PC-3 (cell line): ENCODE data around the gene CCDC200. TPM values are rescaled to one million over a fixed set of nuclear protein-coding genes. Genes with fewer than 3 reads are reported as not detected.

Experiments
- ATAC-seq: fragments of 200-7000 bp; cut with Tn5 transposase; 2 replicates; pipeline ENCODE4 v1.9.1; 2020; ENCODE audit warnings: mild to moderate bottlenecking, moderate library complexity
- BruUV-seq: library from RNA; stranded (reverse); fragments of 400-500 nt; replicated peaks from 2 replicates; lab custom pipeline; 2021; lab: Mats Ljungman, UMichigan
- CTCF ChIA-PET: fragments of 300-600 bp; sonication (Branson Sonifier 250); formaldehyde crosslinking; loops from one replicate; lab custom pipeline; 2022; ENCODE audit warnings: antibody characterized with exemption; lab: Charles Lee
- POLR2A ChIA-PET: fragments of 300-600 bp; sonication (Branson Sonifier 250); formaldehyde crosslinking; loops from one replicate; lab custom pipeline; 2022; ENCODE audit warnings: antibody characterized with exemption; ENCODE audit not compliant: unreplicated experiment; lab: Charles Lee
- DNase-seq: peaks from one replicate; pipeline ENCODE4 v3.0.0-alpha.2; 2015
- H2AFZ ChIP-seq: fragments of 300-600 bp; sonication (generic); 2 replicates; pipeline ENCODE4 v1.6.0; 2016; ENCODE audit warnings: antibody characterized with exemption, low read length
- H3F3A ChIP-seq: fragments of 300-600 bp; sonication (generic); one replicate; pipeline ENCODE4 v1.6.0; 2017; ENCODE audit warnings: antibody characterized with exemption, low read length, control low read depth, mild to moderate bottlenecking; ENCODE audit not compliant: unreplicated experiment
- H3K27ac ChIP-seq: fragments of 300-600 bp; sonication (generic); 2 replicates; pipeline ENCODE4 v1.5.1; 2016; ENCODE audit warnings: mild to moderate bottlenecking, low read length
- H3K27me3 ChIP-seq: fragments of 300-600 bp; sonication (generic); 2 replicates; pipeline ENCODE4 v1.6.1; 2016; ENCODE audit warnings: low read length, mixed read lengths
- H3K36me3 ChIP-seq: fragments of 300-600 bp; sonication (generic); 2 replicates; pipeline ENCODE4 v1.6.1; 2016; ENCODE audit warnings: low read depth, mixed run types, low read length, mixed read lengths
- H3K4me1 ChIP-seq: fragments of 300-600 bp; sonication (generic); 2 replicates; pipeline ENCODE4 v1.5.1; 2016; ENCODE audit warnings: low read length; ENCODE audit not compliant: insufficient read depth
- H3K4me2 ChIP-seq: fragments of 300-600 bp; sonication (generic); 2 replicates; pipeline ENCODE4 v1.6.0; 2016; ENCODE audit warnings: low read length
- H3K4me3 ChIP-seq: fragments of 300-600 bp; sonication (generic); 2 replicates; pipeline ENCODE4 v1.5.1; 2016; ENCODE audit warnings: mild to moderate bottlenecking, low read length, mixed read lengths
- H3K79me2 ChIP-seq: fragments of 300-600 bp; sonication (generic); 2 replicates; pipeline ENCODE4 v1.6.1; 2017; ENCODE audit warnings: low read length, mixed read lengths
- H3K9ac ChIP-seq: fragments of 300-600 bp; sonication (generic); 2 replicates; pipeline ENCODE4 v1.6.0; 2016; ENCODE audit warnings: mild to moderate bottlenecking, low read length
- H3K9me2 ChIP-seq: fragments of 300-600 bp; sonication (generic); replicated peaks from 2 replicates; pipeline ENCODE4 v1.6.1; 2016; ENCODE audit warnings: mixed run types, low read length, mixed read lengths
- H3K9me3 ChIP-seq: fragments of 300-600 bp; sonication (generic); 2 replicates; pipeline ENCODE4 v1.6.1; 2016; ENCODE audit warnings: low read length, mixed read lengths
- H4K20me1 ChIP-seq: fragments of 300-600 bp; sonication (generic); 2 replicates; pipeline ENCODE4 v1.6.1; 2016; ENCODE audit warnings: low read length, mixed read lengths
- EZH2 ChIP-seq: fragments of 300-600 bp; sonication (generic); IDR thresholded peaks from one replicate; pipeline ENCODE4 v1.6.1; 2017; ENCODE audit warnings: antibody characterized with exemption, mild to moderate bottlenecking, low read length; ENCODE audit not compliant: unreplicated experiment
- EZH2phosphoT487 ChIP-seq: fragments of 300-600 bp; sonication (generic); IDR thresholded peaks from 2 replicates; pipeline ENCODE4 v1.6.1; 2018; ENCODE audit warnings: mild to moderate bottlenecking, antibody characterized with exemption, low read length, borderline replicate concordance
- intact Hi-C: fragments of 100-400 bp; cut with micrococcal nuclease; formaldehyde crosslinking; loops from 2 replicates; pipeline ENCODE4 v1.9.0; 2023
- total RNA-seq: library from RNA; depleted of rRNA; stranded (reverse); fragments of >200 nt; gene quantifications from 2 replicates; pipeline ENCODE4 v1.2.3, GENCODE V29; 2014
- TF ChIP-seq, protein P1 (sequence below): fragments of 300-600 bp; sonication (generic); conservative IDR thresholded peaks from 2 replicates; pipeline ENCODE4 v1.5.1; 2017; ENCODE audit warnings: antibody characterized with exemption, low read depth, mild to moderate bottlenecking, low read length

Gene CCDC200
- total RNA-seq, 1 experiment from 2014 or later, result not detected

DNA sequence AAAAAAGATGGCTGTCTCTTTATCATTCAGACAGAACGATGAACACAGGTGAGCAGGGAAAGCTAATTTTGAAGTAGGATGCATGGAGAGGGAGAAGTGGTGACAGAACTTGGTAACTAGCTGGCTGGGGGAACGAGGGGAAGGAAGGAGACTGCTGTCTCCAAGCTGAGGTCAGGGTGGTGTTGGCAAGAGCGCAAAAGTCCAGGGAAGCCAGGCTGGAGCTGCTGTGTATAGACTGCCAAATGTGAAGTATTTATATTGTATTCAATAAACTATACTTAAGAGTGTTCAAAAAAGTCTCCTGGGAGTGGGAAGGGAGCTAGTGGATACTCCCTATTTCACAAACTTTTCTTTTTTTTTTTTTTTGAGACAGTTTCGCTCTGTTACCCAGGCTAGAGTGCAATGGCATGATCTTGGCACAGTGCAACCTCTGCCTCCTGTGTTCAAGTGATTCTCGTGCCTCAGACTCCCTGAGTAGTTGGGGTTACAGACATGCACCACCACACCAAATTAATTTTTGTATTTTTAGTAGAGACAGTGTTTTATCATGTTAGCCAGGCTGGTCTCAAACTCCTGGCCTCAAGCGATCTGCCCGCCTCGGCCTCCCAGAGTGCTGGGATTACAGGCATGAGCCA, 8.6 kb downstream of the CCDC200 start:
- Histone ChIP-seq H3K36me3 (no peaks in the 10 kb centered on the region), H3K9ac (no peak overlapping the region), H3K9me2 (no peaks in the 10 kb centered on the region), H3K4me1 (no peaks in the 10 kb centered on the region), H3K4me3 (no peak overlapping the region), H4K20me1 (no peaks in the 10 kb centered on the region), H3K79me2 (no peaks in the 10 kb centered on the region), H3F3A (no peaks in the 10 kb centered on the region), H3K27me3 (no peaks in the 10 kb centered on the region), H2AFZ (no peak overlapping the region), H3K9me3 (no peaks in the 10 kb centered on the region), H3K4me2 (no peak overlapping the region), H3K27ac (no peak overlapping the region)
- no TSS peak for BruUV-seq
- TF ChIP-seq, protein P1, sequence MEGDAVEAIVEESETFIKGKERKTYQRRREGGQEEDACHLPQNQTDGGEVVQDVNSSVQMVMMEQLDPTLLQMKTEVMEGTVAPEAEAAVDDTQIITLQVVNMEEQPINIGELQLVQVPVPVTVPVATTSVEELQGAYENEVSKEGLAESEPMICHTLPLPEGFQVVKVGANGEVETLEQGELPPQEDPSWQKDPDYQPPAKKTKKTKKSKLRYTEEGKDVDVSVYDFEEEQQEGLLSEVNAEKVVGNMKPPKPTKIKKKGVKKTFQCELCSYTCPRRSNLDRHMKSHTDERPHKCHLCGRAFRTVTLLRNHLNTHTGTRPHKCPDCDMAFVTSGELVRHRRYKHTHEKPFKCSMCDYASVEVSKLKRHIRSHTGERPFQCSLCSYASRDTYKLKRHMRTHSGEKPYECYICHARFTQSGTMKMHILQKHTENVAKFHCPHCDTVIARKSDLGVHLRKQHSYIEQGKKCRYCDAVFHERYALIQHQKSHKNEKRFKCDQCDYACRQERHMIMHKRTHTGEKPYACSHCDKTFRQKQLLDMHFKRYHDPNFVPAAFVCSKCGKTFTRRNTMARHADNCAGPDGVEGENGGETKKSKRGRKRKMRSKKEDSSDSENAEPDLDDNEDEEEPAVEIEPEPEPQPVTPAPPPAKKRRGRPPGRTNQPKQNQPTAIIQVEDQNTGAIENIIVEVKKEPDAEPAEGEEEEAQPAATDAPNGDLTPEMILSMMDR, result no peak
- no peak for TF ChIP-seq EZH2
- TF ChIP-seq EZH2phosphoT487, result no peak
- no peak for ATAC-seq
- intact Hi-C loops, result no loop called here
- no peak for DNase-seq
- ChIA-PET POLR2A (no interaction called here), CTCF (no interaction called here)

DNA sequence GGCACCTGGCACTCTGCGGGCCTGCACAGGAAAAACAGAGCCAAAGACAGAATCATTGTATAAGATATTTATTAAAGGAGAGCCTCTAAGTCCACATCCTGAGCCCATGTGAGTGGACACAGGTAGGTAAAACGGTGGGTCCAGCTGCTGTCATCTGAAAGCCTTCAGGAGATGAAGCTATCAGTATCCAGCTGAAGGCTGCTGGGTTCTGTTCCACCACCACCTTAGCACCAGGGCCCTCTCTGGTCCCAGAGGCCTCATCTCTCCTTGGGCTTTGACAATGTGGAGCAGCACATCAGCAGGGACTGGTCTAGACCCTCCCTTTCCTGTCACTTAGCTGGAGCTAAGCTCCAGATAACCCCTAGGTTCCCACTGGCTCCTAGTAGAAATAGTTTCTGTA, 9.4 kb downstream of the CCDC200 start:
- intact Hi-C loops, result no loop called here
- H3K9me2 ChIP-seq, result no peaks in the 10 kb centered on the region
- no peak for TF ChIP-seq EZH2phosphoT487
- no peak for TF ChIP-seq EZH2
- H3K4me3 ChIP-seq, result no peak overlapping the region
- no peak for ATAC-seq
- no peak overlapping the region for H3K4me2 ChIP-seq
- H3K27me3 ChIP-seq, result no peaks in the 10 kb centered on the region
- no peak for DNase-seq
- no TSS peak for BruUV-seq
- H3K36me3 ChIP-seq, result no peaks in the 10 kb centered on the region
- H2AFZ ChIP-seq, result no peak overlapping the region
- ChIA-PET POLR2A (no interaction called here), CTCF (no interaction called here)
- H3K9me3 ChIP-seq, result no peaks in the 10 kb centered on the region
- no peaks in the 10 kb centered on the region for H3K4me1 ChIP-seq
- H3K9ac ChIP-seq, result no peak overlapping the region
- no peak overlapping the region for H3K27ac ChIP-seq
- no peaks in the 10 kb centered on the region for H4K20me1 ChIP-seq
- no peaks in the 10 kb centered on the region for H3F3A ChIP-seq
- H3K79me2 ChIP-seq, result no peaks in the 10 kb centered on the region

DNA sequence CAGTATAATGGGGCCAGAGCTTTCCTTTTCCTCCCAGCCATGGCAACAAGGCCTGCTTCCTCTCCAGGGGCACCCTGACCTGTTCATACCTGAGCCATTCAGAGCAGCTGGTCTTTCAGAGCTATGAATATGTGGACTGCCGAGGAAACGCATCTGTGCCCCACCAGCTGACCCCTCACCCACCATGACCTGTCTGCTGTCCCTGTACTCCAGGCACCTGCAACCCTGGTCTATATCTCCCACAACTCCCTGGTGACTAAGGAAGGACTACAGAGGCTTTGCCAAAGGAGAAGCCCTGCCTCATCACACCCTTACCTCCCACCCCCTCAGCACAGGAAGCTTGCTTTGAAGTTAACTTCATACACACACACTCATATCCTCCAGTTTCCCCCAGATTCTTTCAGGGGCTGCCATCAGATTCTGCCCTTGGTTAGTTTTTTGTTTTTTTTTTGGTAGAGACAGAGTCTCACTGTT, 10.8 kb downstream of the CCDC200 start:
- H3K36me3 ChIP-seq, result no peaks in the 10 kb centered on the region
- H3K79me2 ChIP-seq, result no peaks in the 10 kb centered on the region
- H3K4me3 ChIP-seq, result no peak overlapping the region
- ChIA-PET CTCF (no interaction called here), POLR2A (interaction anchor here (0.5 to 0.6 kb wide), 2 partner anchors 27 to 1558 kb away, joined by 4 to 9 read pairs; no protein-coding TSS in a partner anchor)
- DNase-seq, result no peak
- H4K20me1 ChIP-seq, result no peaks in the 10 kb centered on the region
- H3K4me2 ChIP-seq, result no peak overlapping the region
- no peaks in the 10 kb centered on the region for H3F3A ChIP-seq
- no peak overlapping the region for H2AFZ ChIP-seq
- no TSS peak for BruUV-seq
- H3K9ac ChIP-seq, result no peak overlapping the region
- no peak overlapping the region for H3K27ac ChIP-seq
- intact Hi-C loops, result no loop called here
- TF ChIP-seq EZH2phosphoT487 (no peak), EZH2 (no peak)
- TF ChIP-seq, protein P1, result no peak
- no peaks in the 10 kb centered on the region for H3K4me1 ChIP-seq
- H3K27me3 ChIP-seq, result no peaks in the 10 kb centered on the region
- ATAC-seq, result no peak
- H3K9me2 ChIP-seq, result no peaks in the 10 kb centered on the region
- H3K9me3 ChIP-seq, result no peaks in the 10 kb centered on the region
